ENCODE data around the gene OPA3.

DNA sequence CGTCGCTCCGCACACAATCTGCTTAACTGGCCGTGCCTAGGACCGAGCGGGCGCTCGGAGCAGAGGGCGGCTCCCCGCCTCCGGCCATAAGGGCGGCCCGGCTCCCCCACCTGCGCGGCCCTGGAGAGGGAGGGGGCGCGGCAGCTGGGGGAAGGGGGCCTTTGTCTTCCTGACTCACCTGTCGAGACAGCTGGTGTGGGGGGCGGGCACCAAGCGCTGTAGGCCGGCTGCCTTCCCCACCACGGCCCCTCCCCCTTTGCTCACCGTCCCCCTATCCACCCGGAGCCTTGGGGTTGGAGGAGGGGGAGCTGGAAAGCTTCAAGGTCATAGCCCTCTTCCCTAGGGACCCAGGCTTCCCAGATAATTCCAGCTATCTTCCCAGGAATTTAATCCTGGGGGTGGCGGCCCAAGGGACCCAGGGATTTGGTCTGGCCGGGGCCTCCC is 76.2 kb downstream of the OPA3 start:
- TF ChIP-seq, protein P1, sequence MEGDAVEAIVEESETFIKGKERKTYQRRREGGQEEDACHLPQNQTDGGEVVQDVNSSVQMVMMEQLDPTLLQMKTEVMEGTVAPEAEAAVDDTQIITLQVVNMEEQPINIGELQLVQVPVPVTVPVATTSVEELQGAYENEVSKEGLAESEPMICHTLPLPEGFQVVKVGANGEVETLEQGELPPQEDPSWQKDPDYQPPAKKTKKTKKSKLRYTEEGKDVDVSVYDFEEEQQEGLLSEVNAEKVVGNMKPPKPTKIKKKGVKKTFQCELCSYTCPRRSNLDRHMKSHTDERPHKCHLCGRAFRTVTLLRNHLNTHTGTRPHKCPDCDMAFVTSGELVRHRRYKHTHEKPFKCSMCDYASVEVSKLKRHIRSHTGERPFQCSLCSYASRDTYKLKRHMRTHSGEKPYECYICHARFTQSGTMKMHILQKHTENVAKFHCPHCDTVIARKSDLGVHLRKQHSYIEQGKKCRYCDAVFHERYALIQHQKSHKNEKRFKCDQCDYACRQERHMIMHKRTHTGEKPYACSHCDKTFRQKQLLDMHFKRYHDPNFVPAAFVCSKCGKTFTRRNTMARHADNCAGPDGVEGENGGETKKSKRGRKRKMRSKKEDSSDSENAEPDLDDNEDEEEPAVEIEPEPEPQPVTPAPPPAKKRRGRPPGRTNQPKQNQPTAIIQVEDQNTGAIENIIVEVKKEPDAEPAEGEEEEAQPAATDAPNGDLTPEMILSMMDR (IDR thresholded peaks at IDR 0.05), result no peak
- no peak for TF ChIP-seq POLR2A (IDR thresholded peaks at IDR 0.05)
